GM12878 (cell line): ENCODE measurements around the gene LIMA1. TPM values are rescaled to one million over a fixed set of nuclear protein-coding genes. Genes with fewer than 3 reads are reported as not detected.

Source experiments
- BACH1 ChIP-seq: fragments of 450-650 bp; IDR thresholded peaks from 2 replicates; pipeline ENCODE4 v1.6.1; 2017; ENCODE audit warnings: mild to moderate bottlenecking, borderline replicate concordance
- BHLHE40 ChIP-seq, 2 experiments: fragments of 450-650 bp in 1 of 2; IDR thresholded peaks; 2 replicates each; pipeline ENCODE4 v1.6.1; 2011 to 2017; ENCODE audit warnings: low read depth in 2 of 2, borderline replicate concordance in 1 of 2, improper control_type of control experiment in 1 of 2, low read length in 1 of 2, mild to moderate bottlenecking in 1 of 2
- BRCA1 ChIP-seq: IDR thresholded peaks from 2 replicates; pipeline ENCODE4 v1.6.1; 2011; ENCODE audit warnings: low read depth, low read length, improper control_type of control experiment
- CREB1 ChIP-seq: IDR thresholded peaks from 2 replicates; pipeline ENCODE4 v1.6.1; 2012; ENCODE audit warnings: low read depth, mild to moderate bottlenecking, inconsistent platforms
- CREM ChIP-seq: IDR thresholded peaks from 2 replicates; pipeline ENCODE4 v1.6.1; 2014; ENCODE audit warnings: antibody characterized with exemption, low read depth
- DPF2 ChIP-seq: fragments of 450-650 bp; IDR thresholded peaks from 2 replicates; pipeline ENCODE4 v1.6.1; 2017; ENCODE audit warnings: mild to moderate bottlenecking
- GATAD2B ChIP-seq: fragments of 450-650 bp; conservative IDR thresholded peaks from 2 replicates; pipeline ENCODE4 v1.6.1; 2017; ENCODE audit warnings: low read depth, mild to moderate bottlenecking, moderate library complexity
- HDGF ChIP-seq: fragments of 450-650 bp; IDR thresholded peaks from 2 replicates; pipeline ENCODE4 v1.6.1; 2016; ENCODE audit warnings: antibody characterized with exemption
- MXI1 ChIP-seq: fragments of 150-350 bp; IDR thresholded peaks from 2 replicates; pipeline ENCODE4 v1.6.1; 2011; ENCODE audit warnings: low read depth, mild to moderate bottlenecking, inconsistent platforms, low read length, improper control_type of control experiment
- MYB ChIP-seq: fragments of 150-350 bp; IDR thresholded peaks from 2 replicates; pipeline ENCODE4 v1.6.1; 2014; ENCODE audit warnings: mild to moderate bottlenecking, low read depth, low read length, borderline replicate concordance
- NBN ChIP-seq: fragments of 450-650 bp; IDR thresholded peaks from 2 replicates; pipeline ENCODE4 v1.6.1; 2016
- NR2C2 ChIP-seq: IDR thresholded peaks from 2 replicates; pipeline ENCODE4 v1.6.1; 2011; ENCODE audit warnings: borderline replicate concordance, low read depth; ENCODE audit not compliant: control insufficient read depth, insufficient read length
- NRF1 ChIP-seq: conservative IDR thresholded peaks from 2 replicates; pipeline ENCODE4 v1.6.1; 2011; ENCODE audit warnings: mild to moderate bottlenecking, low read depth, low read length, improper control_type of control experiment
- PAX5 ChIP-seq: IDR thresholded peaks from 2 replicates; pipeline ENCODE4 v1.6.1; 2011; ENCODE audit warnings: low read depth, low read length, borderline replicate concordance
- PML ChIP-seq: IDR thresholded peaks from 2 replicates; pipeline ENCODE4 v1.6.1; 2012; ENCODE audit warnings: low read length, inconsistent platforms
- POLR2A ChIP-seq: IDR thresholded peaks from 2 replicates; pipeline ENCODE4 v1.6.1; 2011; ENCODE audit warnings: low read depth, mild to moderate bottlenecking, low read length
- POU2F2 ChIP-seq: IDR thresholded peaks from 3 replicates; pipeline ENCODE4 v1.6.1; 2011; ENCODE audit warnings: low read depth, mild to moderate bottlenecking, low read length, borderline replicate concordance
- RAD21 ChIP-seq: IDR thresholded peaks from 2 replicates; pipeline ENCODE4 v1.6.1; 2011; ENCODE audit warnings: mild to moderate bottlenecking, low read depth, low read length, moderate library complexity; ENCODE audit not compliant: insufficient read depth
- TAF1 ChIP-seq: IDR thresholded peaks from 2 replicates; pipeline ENCODE4 v1.6.1; 2011; ENCODE audit warnings: mild to moderate bottlenecking, low read depth, low read length, borderline replicate concordance
- TBL1XR1 ChIP-seq: IDR thresholded peaks from 2 replicates; pipeline ENCODE4 v1.6.1; 2012; ENCODE audit warnings: low read depth, low read length, improper control_type of control experiment
- TCF3 ChIP-seq: IDR thresholded peaks from 2 replicates; pipeline ENCODE4 v1.6.1; 2012; ENCODE audit warnings: low read depth, mild to moderate bottlenecking, low read length, borderline replicate concordance; ENCODE audit not compliant: insufficient read depth
- YBX1 ChIP-seq: fragments of 450-650 bp; IDR thresholded peaks from 2 replicates; pipeline ENCODE4 v1.6.1; 2016; ENCODE audit warnings: antibody characterized with exemption
- ZBED1 ChIP-seq: IDR thresholded peaks from 2 replicates; pipeline ENCODE4 v1.6.1; 2016; ENCODE audit warnings: borderline replicate concordance
- polyA plus RNA-seq, 11 experiments: library from polyadenylated mRNA; depleted of rRNA in 4 of 11; unstranded in 6 of 11; stranded (reverse) in 5 of 11; fragments of >200 nt; fragmentation: Nextera tagmentation in 4 of 11; fragmentation: Illumina TruSeq in 1 of 11; extraction: Ambion mirVana in 4 of 11; extraction: Trizol in 1 of 11; gene quantifications; 1 replicate in 1 of 11; 2 replicates in 10 of 11; pipeline versions ENCODE4 v1.2.1 to v1.2.3, GENCODE V29; 2011 to 2016; ENCODE audit warnings: inconsistent platforms in 2 of 11, missing spikeins in 2 of 11, low read depth in 1 of 11
- total RNA-seq, 4 experiments: library from RNA; depleted of rRNA in 3 of 4; stranded (reverse); fragments of >200 nt in 3 of 4; fragmentation: Illumina TruSeq in 1 of 4; extraction: Trizol in 1 of 4; gene quantifications; 2 replicates each; pipeline versions ENCODE4 v1.2.1 to v1.2.3, GENCODE V29; 2013 to 2021
- TF ChIP-seq, protein P1 (sequence below): IDR thresholded peaks from 2 replicates; pipeline ENCODE4 v1.6.1; 2012; ENCODE audit warnings: low read depth, low read length, improper control_type of control experiment
- TF ChIP-seq, protein P2 (sequence below): fragments of 450-650 bp; conservative IDR thresholded peaks from 2 replicates; pipeline ENCODE4 v1.6.1; 2017; ENCODE audit warnings: mild to moderate bottlenecking, moderate library complexity
- TF ChIP-seq, protein P3 (sequence below): IDR thresholded peaks from 2 replicates; pipeline ENCODE4 v1.6.1; 2012; ENCODE audit warnings: low read depth, low read length, improper control_type of control experiment
- TF ChIP-seq, protein P4 (sequence below), 3 experiments: IDR thresholded peaks in 2 of 3; conservative IDR thresholded peaks in 1 of 3; 2 replicates each; pipeline ENCODE4 v1.5.1; 2011; ENCODE audit warnings: low read depth in 3 of 3, low read length in 3 of 3, mild to moderate bottlenecking in 3 of 3, control low read depth in 2 of 3, moderate library complexity in 2 of 3, inconsistent platforms in 1 of 3, mixed read lengths in 1 of 3; ENCODE audit not compliant: control insufficient read depth in 2 of 3, insufficient read depth in 1 of 3; ENCODE audit errors: extremely low read depth in 1 of 3

Gene LIMA1
- total and polyA plus RNA-seq, 10 of the 15 experiments (the other 5 are each of a cell fraction or from before 2014, with no cell fraction given): 53.2 to 109 (median 60.8) TPM

DNA sequence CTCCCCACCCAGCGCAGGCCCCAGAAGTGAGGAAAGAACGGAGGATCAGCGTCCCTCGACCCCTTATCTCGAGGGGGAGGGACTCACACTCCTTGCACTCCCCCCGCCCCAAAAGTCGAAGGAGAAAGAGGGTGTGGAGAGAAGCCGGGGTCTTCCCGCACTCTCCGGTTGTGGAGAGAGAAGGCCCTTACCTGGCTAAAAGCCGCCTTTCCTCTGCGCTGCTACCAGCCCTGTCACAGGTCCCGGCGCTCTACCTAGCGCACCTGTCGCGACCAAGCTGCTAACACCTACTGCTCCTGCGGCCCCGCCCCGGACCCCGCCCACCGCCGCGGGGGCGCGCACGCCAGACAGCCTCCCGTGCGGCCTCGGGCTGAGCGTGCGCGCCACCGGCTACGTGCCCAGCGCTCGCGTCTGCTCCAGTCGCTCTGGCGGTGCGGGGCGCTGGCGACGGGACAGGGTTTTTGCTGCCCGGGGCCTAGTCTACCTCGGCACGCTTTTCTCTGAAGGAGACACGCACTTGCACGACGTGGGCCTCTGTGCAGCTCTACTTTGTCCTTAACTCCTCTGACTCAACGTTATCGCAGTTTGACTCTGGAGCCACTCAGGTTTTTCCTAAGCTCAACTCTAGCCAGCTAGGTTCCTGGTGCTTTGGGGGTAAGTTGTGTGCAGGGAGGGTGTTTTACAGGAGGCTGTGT is at the start of gene LIMA1 (continued):
- peak; percentile 61; the same call in 1 of the 2 replicates for TF ChIP-seq DPF2
- TF ChIP-seq POU2F2: peak; percentile 71; the same call in 2 of the 3 replicates
- no peak for TF ChIP-seq NR2C2
- TF ChIP-seq ZBED1: peak; percentile 21; the same call in 1 of the 2 replicates
- TF ChIP-seq BRCA1: no peak
- no peak for TF ChIP-seq YBX1
- TF ChIP-seq MYB: 0 out of 2 replicates have a peak, but pooled peaks have one; percentile 27
- TF ChIP-seq, protein P1, sequence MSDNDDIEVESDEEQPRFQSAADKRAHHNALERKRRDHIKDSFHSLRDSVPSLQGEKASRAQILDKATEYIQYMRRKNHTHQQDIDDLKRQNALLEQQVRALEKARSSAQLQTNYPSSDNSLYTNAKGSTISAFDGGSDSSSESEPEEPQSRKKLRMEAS: peak; percentile 70; the same call in 1 of the 2 replicates
- TF ChIP-seq POLR2A: peak; percentile 93
- 0 out of 2 replicates have a peak, but pooled peaks have one; percentile 58 for TF ChIP-seq GATAD2B
- no peak for TF ChIP-seq HDGF
- 0 out of 2 replicates have a peak, but pooled peaks have one; percentile 24 for TF ChIP-seq TCF3
- peak; percentile 31 for TF ChIP-seq RAD21
- peak; percentile 54; the same call in 1 of the 2 replicates for TF ChIP-seq NBN
- peak; percentile 89 for TF ChIP-seq BACH1
- 0 out of 2 replicates have a peak, but pooled peaks have one; percentile 42 for TF ChIP-seq PML
- TF ChIP-seq, protein P2, sequence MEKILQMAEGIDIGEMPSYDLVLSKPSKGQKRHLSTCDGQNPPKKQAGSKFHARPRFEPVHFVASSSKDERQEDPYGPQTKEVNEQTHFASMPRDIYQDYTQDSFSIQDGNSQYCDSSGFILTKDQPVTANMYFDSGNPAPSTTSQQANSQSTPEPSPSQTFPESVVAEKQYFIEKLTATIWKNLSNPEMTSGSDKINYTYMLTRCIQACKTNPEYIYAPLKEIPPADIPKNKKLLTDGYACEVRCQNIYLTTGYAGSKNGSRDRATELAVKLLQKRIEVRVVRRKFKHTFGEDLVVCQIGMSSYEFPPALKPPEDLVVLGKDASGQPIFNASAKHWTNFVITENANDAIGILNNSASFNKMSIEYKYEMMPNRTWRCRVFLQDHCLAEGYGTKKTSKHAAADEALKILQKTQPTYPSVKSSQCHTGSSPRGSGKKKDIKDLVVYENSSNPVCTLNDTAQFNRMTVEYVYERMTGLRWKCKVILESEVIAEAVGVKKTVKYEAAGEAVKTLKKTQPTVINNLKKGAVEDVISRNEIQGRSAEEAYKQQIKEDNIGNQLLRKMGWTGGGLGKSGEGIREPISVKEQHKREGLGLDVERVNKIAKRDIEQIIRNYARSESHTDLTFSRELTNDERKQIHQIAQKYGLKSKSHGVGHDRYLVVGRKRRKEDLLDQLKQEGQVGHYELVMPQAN: peak; percentile 31; the same call in 1 of the 2 replicates
- TF ChIP-seq CREB1: 0 out of 2 replicates have a peak, but pooled peaks have one; percentile 48
- TF ChIP-seq MXI1: peak; percentile 36
- TF ChIP-seq TAF1: 0 out of 2 replicates have a peak, but pooled peaks have one; percentile 56
- peak; percentile 65 to 93; a peak in 3 of 4 replicates for TF ChIP-seq BHLHE40 (IDR thresholded peaks at IDR 0.05; ENCODE audit: borderline replicate concordance in 1 of 2, low read depth in 2 of 2, low read length in 1 of 2)
- no peak for TF ChIP-seq PAX5
- TF ChIP-seq TBL1XR1: no peak
- TF ChIP-seq, protein P3, sequence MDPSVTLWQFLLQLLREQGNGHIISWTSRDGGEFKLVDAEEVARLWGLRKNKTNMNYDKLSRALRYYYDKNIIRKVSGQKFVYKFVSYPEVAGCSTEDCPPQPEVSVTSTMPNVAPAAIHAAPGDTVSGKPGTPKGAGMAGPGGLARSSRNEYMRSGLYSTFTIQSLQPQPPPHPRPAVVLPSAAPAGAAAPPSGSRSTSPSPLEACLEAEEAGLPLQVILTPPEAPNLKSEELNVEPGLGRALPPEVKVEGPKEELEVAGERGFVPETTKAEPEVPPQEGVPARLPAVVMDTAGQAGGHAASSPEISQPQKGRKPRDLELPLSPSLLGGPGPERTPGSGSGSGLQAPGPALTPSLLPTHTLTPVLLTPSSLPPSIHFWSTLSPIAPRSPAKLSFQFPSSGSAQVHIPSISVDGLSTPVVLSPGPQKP: no peak
- TF ChIP-seq NRF1: no peak
- TF ChIP-seq, protein P4, sequence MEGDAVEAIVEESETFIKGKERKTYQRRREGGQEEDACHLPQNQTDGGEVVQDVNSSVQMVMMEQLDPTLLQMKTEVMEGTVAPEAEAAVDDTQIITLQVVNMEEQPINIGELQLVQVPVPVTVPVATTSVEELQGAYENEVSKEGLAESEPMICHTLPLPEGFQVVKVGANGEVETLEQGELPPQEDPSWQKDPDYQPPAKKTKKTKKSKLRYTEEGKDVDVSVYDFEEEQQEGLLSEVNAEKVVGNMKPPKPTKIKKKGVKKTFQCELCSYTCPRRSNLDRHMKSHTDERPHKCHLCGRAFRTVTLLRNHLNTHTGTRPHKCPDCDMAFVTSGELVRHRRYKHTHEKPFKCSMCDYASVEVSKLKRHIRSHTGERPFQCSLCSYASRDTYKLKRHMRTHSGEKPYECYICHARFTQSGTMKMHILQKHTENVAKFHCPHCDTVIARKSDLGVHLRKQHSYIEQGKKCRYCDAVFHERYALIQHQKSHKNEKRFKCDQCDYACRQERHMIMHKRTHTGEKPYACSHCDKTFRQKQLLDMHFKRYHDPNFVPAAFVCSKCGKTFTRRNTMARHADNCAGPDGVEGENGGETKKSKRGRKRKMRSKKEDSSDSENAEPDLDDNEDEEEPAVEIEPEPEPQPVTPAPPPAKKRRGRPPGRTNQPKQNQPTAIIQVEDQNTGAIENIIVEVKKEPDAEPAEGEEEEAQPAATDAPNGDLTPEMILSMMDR (IDR thresholded peaks at IDR 0.05 in 2 of 3, conservative IDR thresholded peaks at IDR 0.05 in 1 of 3; ENCODE audit: control insufficient read depth in 2 of 3, extremely low read depth in 1 of 3, insufficient read depth in 1 of 3, low read depth in 3 of 3, low read length in 3 of 3): peak; percentile 19 to 37 (median 23); a peak in 2 of 6 replicates
- TF ChIP-seq CREM: 0 out of 2 replicates have a peak, but pooled peaks have one; percentile 40
